Neural crest cell (in vitro differentiated cells): ENCODE measurements around the gene MMP25. TPM values are rescaled to one million over a fixed set of nuclear protein-coding genes. Genes with fewer than 3 reads are reported as not detected.

Experiments
- DNase-seq: peaks from one replicate; pipeline ENCODE4 v3.0.0; 2021; ENCODE audit warnings: low read depth, mixed read lengths, low spot score
- H3K27ac Mint-ChIP-seq: one replicate; pipeline ENCODE4 v1.8.0; 2021; ENCODE audit warnings: mild to moderate bottlenecking, mixed read lengths; ENCODE audit not compliant: unreplicated experiment
- H3K27me3 Mint-ChIP-seq: 2 replicates; pipeline ENCODE4 v1.8.0; 2021; ENCODE audit warnings: low read depth, mild to moderate bottlenecking, mixed read lengths
- H3K36me3 Mint-ChIP-seq: 2 replicates; pipeline ENCODE4 v1.8.0; 2021; ENCODE audit warnings: low read depth, mild to moderate bottlenecking, mixed read lengths
- H3K4me1 Mint-ChIP-seq: 2 replicates; pipeline ENCODE4 v1.8.0; 2021; ENCODE audit warnings: mixed read lengths
- H3K4me3 Mint-ChIP-seq: one replicate; pipeline ENCODE4 v1.8.0; 2021; ENCODE audit warnings: mild to moderate bottlenecking, mixed read lengths
- H3K9me3 Mint-ChIP-seq: 2 replicates; pipeline ENCODE4 v1.8.0; 2021; ENCODE audit warnings: mixed read lengths
- CTCF ChIP-seq: fragments of 200-600 bp; sonication (generic); conservative IDR thresholded peaks from 2 replicates; pipeline ENCODE4 v1.5.0; 2021; ENCODE audit warnings: antibody characterized with exemption, mild to moderate bottlenecking
- long read RNA-seq: library from polyadenylated mRNA; unstranded; transcript quantifications from one replicate; pipeline ENCODE4 v2.0.0, GENCODE V29; 2020
- total RNA-seq: library from RNA; stranded (reverse); gene quantifications from 2 replicates; pipeline ENCODE4 v1.2.1, GENCODE V29; 2021

Gene MMP25
- total RNA-seq, result 0.64 and 0.96 TPM in 2 replicates
- long read RNA-seq, result 0 reads

- Mint-ChIP-seq H3K27ac (no peak within 1 kb of the TSS), H3K4me3 (peak within 1 kb of the TSS; percentile 84), H3K27me3 (peaks cover 85% of the 10 kb centered on the region), H3K4me1 (peaks cover 8% of the 10 kb centered on the region), H3K36me3 (peaks cover 3% of the 10 kb centered on the region), H3K9me3 (no peaks in the 10 kb centered on the region)
- TF ChIP-seq CTCF, result no peak
- peak; percentile 39 for DNase-seq
These were observed at the start of gene MMP25 for GRCh38 chr16:3045758-3046640. TSS of gene MMP25 (plus strand) at chr16:3046561. CDS start at chr16:3046918, 357 bp downstream.

GRCh38 chr16:2999929-3000328, 46.4 kb upstream of the MMP25 start:
- Mint-ChIP-seq H3K36me3 (no peaks in the 10 kb centered on the region), H3K9me3 (no peaks in the 10 kb centered on the region), H3K27me3 (peaks cover 29% of the 10 kb centered on the region), H3K4me3 (no peak overlapping the region), H3K4me1 (no peaks in the 10 kb centered on the region), H3K27ac (no peak overlapping the region)
- TF ChIP-seq CTCF, result no peak
- no peak for DNase-seq

- Mint-ChIP-seq H3K4me3 (no peak overlapping the region), H3K27me3 (peaks cover 35% of the 10 kb centered on the region), H3K4me1 (no peaks in the 10 kb centered on the region), H3K36me3 (no peaks in the 10 kb centered on the region), H3K9me3 (no peaks in the 10 kb centered on the region), H3K27ac (no peak overlapping the region)
- TF ChIP-seq CTCF, result no peak
- DNase-seq, result no peak
These were observed 45.8 kb upstream of the MMP25 start for GRCh38 chr16:3000540-3000939.

- no peaks in the 10 kb centered on the region for H3K36me3 Mint-ChIP-seq
- peaks cover 43% of the 10 kb centered on the region for H3K27me3 Mint-ChIP-seq
- H3K27ac Mint-ChIP-seq, result no peak overlapping the region
- TF ChIP-seq CTCF, result no peak
- no peaks in the 10 kb centered on the region for H3K9me3 Mint-ChIP-seq
- no peaks in the 10 kb centered on the region for H3K4me1 Mint-ChIP-seq
- DNase-seq, result no peak
- H3K4me3 Mint-ChIP-seq, result peak overlapping the region; percentile 44
These were observed 45.0 kb upstream of the MMP25 start for GRCh38 chr16:3001316-3001715.

GRCh38 chr16:3003582-3004270, 42.6 kb upstream of the MMP25 start:
- peak overlapping the region; percentile 62 for H3K4me3 Mint-ChIP-seq

More at GRCh38 chr16:3003582-3004270, 42.6 kb upstream of the MMP25 start:
- H3K4me1 Mint-ChIP-seq, result no peaks in the 10 kb centered on the region
- peaks cover 67% of the 10 kb centered on the region for H3K27me3 Mint-ChIP-seq
- H3K9me3 Mint-ChIP-seq, result no peaks in the 10 kb centered on the region
- peak; percentile 61 for TF ChIP-seq CTCF
- H3K36me3 Mint-ChIP-seq, result no peaks in the 10 kb centered on the region
- H3K27ac Mint-ChIP-seq, result no peak overlapping the region
- DNase-seq, result peak; percentile 90
